HTR-8/SVneo (cell line): Measurements from ENCODE around the gene CUL1.
A peak's percentile ranks its signal among the peaks of the same experiment; 100 is the strongest.

Experiments used
- DNase-seq: peaks from one replicate; pipeline ENCODE4 v3.0.0; 2011; ENCODE audit warnings: low spot score, mixed read lengths; ENCODE audit not compliant: insufficient read length
- FAIRE-seq: peaks from 2 replicates; lab custom pipeline; 2011; peaks lifted over from hg19 to GRCh38; lab: Jason Lieb, UNC

CUL1 gene

GRCh38 chr7:148750442-148751355, 52.0 kb downstream of the CUL1 start:
- FAIRE-seq (no peak), DNase-seq (no peak)

- no peak for FAIRE-seq
These were observed 54.5 kb downstream of the CUL1 start for GRCh38 chr7:148753224-148753623.

DNA sequence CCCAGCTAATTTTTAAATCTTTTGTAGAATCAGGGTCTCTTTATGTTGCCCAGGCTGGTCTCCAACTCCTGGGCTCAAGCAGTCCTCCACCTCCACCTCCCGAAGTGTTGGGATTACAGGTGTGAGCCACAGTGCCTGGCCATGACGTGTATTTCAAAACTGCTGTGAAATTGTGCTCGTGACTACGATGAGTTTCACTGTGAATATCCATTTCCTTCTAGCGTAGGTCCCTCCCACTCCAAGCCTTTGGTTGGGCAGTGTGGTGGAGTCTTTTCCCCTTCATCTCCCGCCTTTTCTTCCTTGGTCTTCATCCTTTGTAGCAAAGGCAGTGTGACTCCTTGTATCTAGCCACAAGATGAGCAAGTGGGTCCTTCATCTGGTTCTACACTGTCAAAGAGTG, 56.2 kb downstream of the CUL1 start:
- FAIRE-seq (no peak), DNase-seq (no peak)

More at GRCh38 chr7:148753224-148753623, 54.5 kb downstream of the CUL1 start:
- DNase-seq: no peak

DNA sequence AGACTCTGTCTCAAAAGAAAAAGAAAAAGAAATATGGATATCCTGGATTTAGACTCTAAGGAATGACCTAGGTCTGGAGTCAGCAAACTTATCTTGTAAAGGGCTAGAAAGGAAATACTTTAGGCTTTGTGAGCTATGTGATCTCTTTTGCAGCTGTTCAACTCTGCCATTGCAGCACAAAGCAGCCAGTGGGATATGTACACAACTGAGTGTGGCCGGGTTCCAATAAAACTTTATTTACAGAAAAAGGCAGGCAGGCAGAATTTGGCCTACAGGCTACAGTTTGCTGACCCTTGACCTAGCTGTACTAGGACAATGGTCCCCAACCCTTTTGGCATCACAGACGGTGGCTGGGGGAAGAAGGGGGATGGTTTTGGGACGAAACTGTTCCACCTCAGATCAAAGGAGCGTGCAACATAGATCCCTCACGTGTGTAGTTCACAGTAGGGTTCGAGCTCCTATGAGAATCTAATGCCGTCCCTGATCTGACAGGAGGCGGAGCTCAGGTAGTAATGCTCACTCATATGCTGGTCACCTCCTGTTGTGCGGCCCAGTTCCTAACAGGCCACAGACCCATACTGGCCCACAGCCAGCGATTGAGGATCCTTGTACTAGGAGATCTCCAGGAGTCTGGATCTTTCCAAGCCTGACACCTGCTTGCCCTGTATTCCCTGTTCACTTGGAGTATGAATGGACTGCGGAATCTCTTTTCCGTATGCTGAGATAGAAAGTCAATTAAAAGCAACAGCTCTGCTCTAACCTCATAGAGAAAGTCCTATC, 63.0 kb downstream of the CUL1 start:
- no peak for FAIRE-seq
- DNase-seq: no peak

GRCh38 chr7:148763622-148764021, 64.9 kb downstream of the CUL1 start:
- DNase-seq: no peak
- FAIRE-seq: no peak

- FAIRE-seq: no peak
- no peak for DNase-seq
These were observed 71.3 kb downstream of the CUL1 start for GRCh38 chr7:148770004-148770403.

- FAIRE-seq: no peak
- peak; percentile 71 for DNase-seq
These were observed 73.8 kb downstream of the CUL1 start for GRCh38 chr7:148772297-148773089.

GRCh38 chr7:148773334-148773733, 74.6 kb downstream of the CUL1 start:
- FAIRE-seq (no peak), DNase-seq (no peak)

GRCh38 chr7:148774471-148774870, 75.8 kb downstream of the CUL1 start:
- FAIRE-seq (no peak), DNase-seq (no peak)

- FAIRE-seq (no peak), DNase-seq (no peak)
These were observed 84.2 kb downstream of the CUL1 start for GRCh38 chr7:148782757-148783456.

GRCh38 chr7:148783801-148784527, 85.3 kb downstream of the CUL1 start:
- DNase-seq (no peak), FAIRE-seq (no peak)

DNA sequence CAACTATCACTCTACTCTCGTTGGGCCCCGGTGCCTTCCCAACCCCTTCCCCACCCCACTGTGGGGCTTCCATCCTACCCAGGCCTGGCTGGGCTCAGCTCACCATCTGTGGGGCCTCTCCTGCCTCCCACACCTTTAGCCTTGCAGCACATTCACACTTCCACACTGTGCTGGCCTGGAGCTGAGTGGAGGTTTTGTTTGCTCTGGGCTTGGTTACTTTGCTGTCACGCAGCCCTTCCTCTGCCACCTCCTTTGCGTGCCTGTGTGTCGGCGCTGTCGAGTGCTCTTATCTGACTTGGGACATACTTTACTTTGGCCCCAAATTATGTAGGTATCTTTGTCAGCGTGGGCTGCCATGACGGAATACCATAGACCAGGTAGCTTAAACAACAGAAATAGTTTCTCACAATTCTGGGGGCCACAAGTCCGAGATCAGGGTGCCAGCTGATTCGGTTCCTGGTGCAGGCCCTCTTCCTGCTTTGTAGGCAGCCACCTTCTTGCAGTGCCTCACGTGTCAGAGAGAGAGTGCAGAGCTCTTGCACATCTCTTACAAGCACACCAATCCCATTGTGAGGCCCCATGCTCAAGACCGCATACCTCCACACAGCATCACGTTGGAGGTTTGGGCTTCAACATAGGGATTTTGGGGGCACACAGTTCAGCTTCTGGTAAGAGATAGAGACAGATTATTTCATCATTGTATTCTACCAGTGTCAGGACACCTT, 89.0 kb downstream of the CUL1 start:
- no peak for FAIRE-seq
- DNase-seq: no peak

GRCh38 chr7:148789220-148789619, 90.5 kb downstream of the CUL1 start:
- DNase-seq (no peak), FAIRE-seq (no peak)

- no peak for DNase-seq
- FAIRE-seq: no peak
These were observed 91.5 kb downstream of the CUL1 start for GRCh38 chr7:148790131-148790726.

DNA sequence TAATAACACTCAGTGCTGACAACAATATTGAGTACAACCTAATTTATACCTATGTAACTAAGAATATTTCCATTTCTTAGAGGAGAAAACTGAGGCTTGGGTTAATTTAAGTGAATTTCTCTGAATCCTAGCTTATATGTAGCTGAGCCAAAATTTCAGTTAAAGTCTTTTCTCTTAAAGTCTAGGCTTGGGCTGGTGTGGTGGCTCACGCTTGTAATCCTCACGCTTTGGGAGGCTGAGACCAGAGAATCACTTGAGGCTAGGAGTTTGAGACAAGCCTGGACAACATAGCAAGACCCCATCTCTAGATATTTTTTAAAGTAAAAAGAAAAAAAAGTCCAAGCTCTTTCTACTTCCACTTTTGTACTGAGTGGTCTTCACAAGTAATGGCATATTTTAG, 92.1 kb downstream of the CUL1 start:
- no peak for DNase-seq
- no peak for FAIRE-seq

DNA sequence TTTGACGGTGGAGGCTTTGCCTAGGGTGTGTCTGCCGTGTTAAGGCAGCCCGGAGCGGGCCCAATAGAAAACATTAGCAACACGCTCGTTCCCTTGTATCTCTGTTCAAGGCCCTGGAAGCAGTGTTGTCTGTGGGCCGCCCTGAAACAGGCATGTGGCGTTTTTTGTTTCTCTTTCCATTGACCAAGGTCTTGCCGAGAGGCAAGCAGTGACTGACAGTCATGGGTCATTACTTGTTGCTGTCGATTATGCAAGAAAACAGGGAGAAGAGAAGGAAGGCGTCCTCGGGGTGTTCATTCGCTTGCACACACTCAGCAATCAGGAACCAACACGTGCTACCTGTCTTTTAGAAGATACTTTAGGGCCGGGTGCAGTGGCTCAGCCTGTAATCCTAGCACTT, 92.8 kb downstream of the CUL1 start:
- no peak for DNase-seq
- no peak for FAIRE-seq

DNA sequence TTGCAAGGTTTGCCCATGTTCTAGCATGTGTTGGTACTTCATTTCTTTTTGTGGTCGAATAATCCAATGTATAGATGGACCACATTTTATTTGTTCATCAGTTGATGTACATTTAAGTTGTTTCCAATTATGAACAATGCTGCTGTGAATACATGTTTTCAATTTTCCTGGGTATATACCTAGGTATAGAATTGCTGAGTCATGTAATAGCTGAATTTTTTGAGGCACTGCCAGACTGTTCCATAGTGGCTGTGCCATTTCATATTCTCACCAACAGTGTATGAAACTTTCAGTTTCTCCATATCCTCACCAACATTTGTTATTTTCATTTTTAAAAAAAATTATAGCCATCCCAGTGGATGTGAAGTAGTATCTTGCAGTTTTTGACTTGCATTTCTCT, 94.9 kb downstream of the CUL1 start:
- DNase-seq: no peak
- FAIRE-seq: no peak

DNA sequence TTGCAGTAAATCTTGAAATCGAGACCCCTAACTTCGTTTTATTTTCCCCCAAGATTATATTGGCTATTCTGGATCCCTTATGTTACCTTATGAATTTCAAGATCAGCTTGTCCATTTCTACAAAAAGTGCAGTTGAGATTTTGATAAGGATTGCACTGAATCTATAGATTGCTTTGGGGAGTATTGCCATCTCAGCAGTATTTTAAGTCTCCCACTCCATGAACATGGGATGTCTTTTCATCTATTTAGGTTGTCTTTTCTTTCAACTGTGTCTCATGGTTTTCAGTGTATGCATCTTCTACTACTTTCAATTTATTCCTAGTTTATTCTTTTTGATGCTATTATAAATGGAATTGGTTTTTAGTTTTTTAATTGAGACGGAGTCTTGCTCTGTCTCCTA, 95.8 kb downstream of the CUL1 start:
- DNase-seq (no peak), FAIRE-seq (no peak)
